ENCODE data around the gene TAF5L.

DNA sequence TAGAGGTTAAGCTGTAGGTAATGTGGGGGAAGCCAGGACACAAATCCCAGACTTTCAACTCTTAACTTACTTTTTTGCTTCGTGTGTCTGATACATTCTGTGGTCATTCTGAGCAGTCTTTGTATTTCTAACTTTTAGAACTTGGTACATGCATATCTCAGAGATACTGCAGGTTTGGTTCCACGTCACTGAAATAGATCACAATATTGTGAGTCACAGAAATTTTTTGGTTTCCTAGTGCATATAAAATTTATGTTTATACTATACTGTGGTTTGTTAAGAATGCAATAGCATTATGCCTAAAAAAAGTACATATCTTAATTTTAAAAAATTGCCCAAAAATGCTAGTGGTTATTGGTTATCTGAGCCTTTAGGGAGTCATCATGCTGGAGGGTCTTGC lies 3.3 kb upstream of the TAF5L start:
- TF ChIP-seq POLR2A (IDR thresholded peaks at IDR 0.05) (no peak), CTCF (IDR thresholded peaks at IDR 0.05) (no peak), POLR2AphosphoS5 (IDR thresholded peaks at IDR 0.05) (no peak), EP300 (IDR thresholded peaks at IDR 0.05) (no peak)
